H9 (cell line): ENCODE measurements around the gene NXN. TPM values are rescaled to one million over a fixed set of nuclear protein-coding genes. Genes with fewer than 3 reads are reported as not detected.

Source experiments
- DNase-seq: peaks from one replicate; pipeline ENCODE4 v3.0.0-alpha.2; 2017
- H2AFZ ChIP-seq: one replicate; pipeline ENCODE4 v1.6.1; 2013; ENCODE audit warnings: mild to moderate bottlenecking, low read length, control low read depth, moderate library complexity
- H2AK5ac ChIP-seq: 2 replicates; pipeline ENCODE4 v1.6.1; 2013; ENCODE audit warnings: low read length, control low read depth, mixed read lengths; ENCODE audit not compliant: insufficient read length
- H2BK120ac ChIP-seq: one replicate; pipeline ENCODE4 v1.6.1; 2013; ENCODE audit warnings: low read depth, mild to moderate bottlenecking, low read length, control low read depth, inconsistent platforms; ENCODE audit not compliant: poor library complexity, severe bottlenecking
- H2BK12ac ChIP-seq: 2 replicates; pipeline ENCODE4 v1.6.1; 2013; ENCODE audit warnings: low read length, control low read depth, mixed read lengths, low read depth; ENCODE audit not compliant: insufficient read length
- H2BK15ac ChIP-seq: 2 replicates; pipeline ENCODE4 v1.6.1; 2013; ENCODE audit warnings: low read depth, low read length, control low read depth
- H2BK20ac ChIP-seq: one replicate; pipeline ENCODE4 v1.6.1; 2013; ENCODE audit warnings: low read depth, mild to moderate bottlenecking, low read length, control low read depth, inconsistent platforms; ENCODE audit not compliant: poor library complexity, severe bottlenecking
- H2BK5ac ChIP-seq: 2 replicates; pipeline ENCODE4 v1.6.1; 2013; ENCODE audit warnings: low read length, control low read depth, mixed read lengths; ENCODE audit not compliant: insufficient read length
- H3K14ac ChIP-seq: 2 replicates; pipeline ENCODE4 v1.6.1; 2013; ENCODE audit warnings: low read length, control low read depth; ENCODE audit not compliant: insufficient read depth
- H3K18ac ChIP-seq: 2 replicates; pipeline ENCODE4 v1.6.1; 2013; ENCODE audit warnings: low read depth, mild to moderate bottlenecking, mixed read lengths, low read length, control low read depth; ENCODE audit not compliant: insufficient read length
- H3K23ac ChIP-seq: 2 replicates; pipeline ENCODE4 v1.6.1; 2013; ENCODE audit warnings: low read length, control low read depth, mixed read lengths, low read depth; ENCODE audit not compliant: insufficient read length
- H3K23me2 ChIP-seq: 2 replicates; pipeline ENCODE4 v1.6.1; 2013; ENCODE audit warnings: low read depth, mild to moderate bottlenecking, mixed read lengths, low read length, control low read depth; ENCODE audit not compliant: insufficient read length, poor library complexity, severe bottlenecking
- H3K27ac ChIP-seq: 2 replicates; pipeline ENCODE4 v1.5.1; 2013; ENCODE audit warnings: low read length, control low read depth, mixed read lengths, low read depth; ENCODE audit not compliant: insufficient read length
- H3K27me3 ChIP-seq: 2 replicates; pipeline ENCODE4 v1.6.1; 2013; ENCODE audit warnings: low read length, control low read depth, inconsistent platforms; ENCODE audit not compliant: insufficient read depth
- H3K4ac ChIP-seq: 2 replicates; pipeline ENCODE4 v1.6.1; 2013; ENCODE audit warnings: low read depth, mild to moderate bottlenecking, control low read depth, inconsistent platforms, low read length, moderate library complexity
- H3K4me1 ChIP-seq: 2 replicates; pipeline ENCODE4 v1.6.1; 2013; ENCODE audit warnings: low read length, control low read depth, inconsistent platforms; ENCODE audit not compliant: insufficient read depth
- H3K4me2 ChIP-seq: 2 replicates; pipeline ENCODE4 v1.6.1; 2013; ENCODE audit warnings: low read length, control low read depth, mixed read lengths; ENCODE audit not compliant: insufficient read length, insufficient read depth
- H3K56ac ChIP-seq: 2 replicates; pipeline ENCODE4 v1.6.1; 2013; ENCODE audit warnings: low read depth, mild to moderate bottlenecking, mixed read lengths, low read length, control low read depth; ENCODE audit not compliant: insufficient read length
- H3K79me1 ChIP-seq: 2 replicates; pipeline ENCODE4 v1.6.1; 2013; ENCODE audit warnings: low read depth, mild to moderate bottlenecking, moderate library complexity, low read length, control low read depth, inconsistent platforms; ENCODE audit not compliant: insufficient read depth, poor library complexity, severe bottlenecking
- H3K79me2 ChIP-seq: 2 replicates; pipeline ENCODE4 v1.6.1; 2013; ENCODE audit warnings: low read length, control low read depth, inconsistent platforms; ENCODE audit not compliant: insufficient read depth
- H3K9ac ChIP-seq: 2 replicates; pipeline ENCODE4 v1.6.1; 2013; ENCODE audit warnings: low read length, control low read depth, mixed read lengths; ENCODE audit not compliant: insufficient read length; ENCODE audit errors: extremely low read depth
- H3K9me3 ChIP-seq: one replicate; pipeline ENCODE4 v1.6.1; 2013; ENCODE audit warnings: low read depth, low read length, inconsistent platforms; ENCODE audit not compliant: control insufficient read depth
- H3T11ph ChIP-seq: one replicate; pipeline ENCODE4 v1.6.1; 2013; ENCODE audit warnings: mild to moderate bottlenecking, low read length, control low read depth, inconsistent platforms
- H4K20me1 ChIP-seq: one replicate; pipeline ENCODE4 v1.6.1; 2013; ENCODE audit not compliant: control insufficient read depth, insufficient read length, insufficient read depth
- H4K5ac ChIP-seq: 2 replicates; pipeline ENCODE4 v1.6.1; 2013; ENCODE audit warnings: low read depth, mild to moderate bottlenecking, mixed read lengths, low read length, control low read depth; ENCODE audit not compliant: insufficient read length
- H4K8ac ChIP-seq: replicated peaks from 2 replicates; pipeline ENCODE4 v1.6.1; 2013; ENCODE audit warnings: low read length, control low read depth, mixed read lengths, low read depth; ENCODE audit not compliant: insufficient read length
- H4K91ac ChIP-seq: 2 replicates; pipeline ENCODE4 v1.6.1; 2013; ENCODE audit warnings: low read depth, mild to moderate bottlenecking, moderate library complexity, mixed read lengths, low read length, control low read depth; ENCODE audit not compliant: insufficient read length
- H3K27ac Mint-ChIP-seq, 3 experiments: 2 replicates in 2 of 3; 3 replicates in 1 of 3; pipeline ENCODE4 v1.8.0; 2020 to 2021; ENCODE audit warnings: mixed read lengths in 3 of 3, mild to moderate bottlenecking in 1 of 3, moderate library complexity in 1 of 3
- H3K27me3 Mint-ChIP-seq: 2 replicates; pipeline ENCODE4 v1.8.0; 2021; ENCODE audit warnings: low read depth, mild to moderate bottlenecking, moderate library complexity, mixed read lengths
- H3K36me3 Mint-ChIP-seq, 3 experiments: 2 replicates in 2 of 3; 3 replicates in 1 of 3; pipeline ENCODE4 v1.8.0; 2020 to 2021; ENCODE audit warnings: low read depth in 3 of 3, mixed read lengths in 3 of 3; ENCODE audit not compliant: insufficient read depth in 1 of 3
- H3K4me1 Mint-ChIP-seq, 2 experiments: 2 replicates each; pipeline ENCODE4 v1.8.0; 2020; ENCODE audit warnings: mixed read lengths in 2 of 2
- H3K4me3 Mint-ChIP-seq, 2 experiments: 2 replicates in 1 of 2; 3 replicates in 1 of 2; pipeline ENCODE4 v1.8.0; 2020 to 2021; ENCODE audit warnings: mild to moderate bottlenecking in 2 of 2, mixed read lengths in 2 of 2, moderate library complexity in 1 of 2
- H3K9me3 Mint-ChIP-seq, 2 experiments: 2 replicates in 1 of 2; 3 replicates in 1 of 2; pipeline ENCODE4 v1.8.0; 2020; ENCODE audit warnings: mild to moderate bottlenecking in 2 of 2, mixed read lengths in 2 of 2, moderate library complexity in 1 of 2
- CTCF ChIP-seq: fragments of 200-600 bp; sonication (generic); conservative IDR thresholded peaks from 3 replicates; pipeline ENCODE4 v1.8.0; 2021; ENCODE audit warnings: antibody characterized with exemption, mild to moderate bottlenecking
- WGBS: extraction: QIAGEN DNeasy Blood & Tissue Kit; methylation state at CpG from one replicate; pipeline ENCODE4 v1.1.7; 2013; ENCODE audit warnings: missing lambda C conversion rate, low lambda C conversion rate, mixed read lengths; ENCODE audit not compliant: insufficient read length; ENCODE audit errors: extremely low coverage; 5-methylcytosine and 5-hydroxymethylcytosine counted together
- total RNA-seq: library from RNA; stranded (reverse); gene quantifications from 2 replicates; pipeline ENCODE4 v1.2.1, GENCODE V29; 2021

Gene NXN
- total RNA-seq, 1 experiment from 2014 or later: 93.6 TPM

- H2BK120ac ChIP-seq: no peak overlapping the region
- H2BK20ac ChIP-seq: no peak overlapping the region
- H4K5ac ChIP-seq: no peak overlapping the region
- no peaks in the 10 kb centered on the region for H3K27me3 Mint-ChIP-seq
- no CpG with 5 or more reads among the region's 18 CpGs for WGBS
- no peak overlapping the region for H4K91ac ChIP-seq
- no peak overlapping the region for H3K56ac ChIP-seq
- H3K27me3 ChIP-seq: peaks cover 3% of the 10 kb centered on the region; the same call in 1 of the 2 replicates
- H4K20me1 ChIP-seq: no peaks in the 10 kb centered on the region
- no peak overlapping the region for H3K9ac ChIP-seq
- H3K4me3 Mint-ChIP-seq: no peak overlapping the region
- H3K23ac ChIP-seq: no peak overlapping the region
- no peaks in the 10 kb centered on the region for H3K9me3 Mint-ChIP-seq
- no peak overlapping the region for H3K14ac ChIP-seq
- no peaks in the 10 kb centered on the region for H3K9me3 ChIP-seq
- peaks cover 13% of the 10 kb centered on the region for H3K79me1 ChIP-seq
- H2AK5ac ChIP-seq: no peak overlapping the region
- peaks cover 51 to 57% of the 10 kb centered on the region in 2 experiments for H3K4me1 Mint-ChIP-seq
- no peak overlapping the region for H2BK15ac ChIP-seq
- H3K36me3 Mint-ChIP-seq: peaks cover 0 to 3% (median 3%) of the 10 kb centered on the region in 3 experiments; a peak in 4 of 7 replicates
- no peak for TF ChIP-seq CTCF
- no peak overlapping the region for H2BK5ac ChIP-seq
- H3K18ac ChIP-seq: no peak overlapping the region
- no peak overlapping the region for H3K4me2 ChIP-seq
- H2BK12ac ChIP-seq: no peak overlapping the region
- no peak overlapping the region for H2AFZ ChIP-seq
- no peak overlapping the region for H3K27ac ChIP-seq
- H3K27ac Mint-ChIP-seq: no peak overlapping the region; a peak in 1 of 7 replicates
- H3K79me2 ChIP-seq: peaks cover 4% of the 10 kb centered on the region; the same call in 1 of the 2 replicates
- no peak overlapping the region for H3K4ac ChIP-seq
- no peak for DNase-seq
- peaks cover 5% of the 10 kb centered on the region; the same call in 1 of the 2 replicates for H3K4me1 ChIP-seq
- H3T11ph ChIP-seq: no peak overlapping the region
- H4K8ac ChIP-seq: no peak overlapping the region
- H3K23me2 ChIP-seq: no peaks in the 10 kb centered on the region
Observed at GRCh38 chr17:885971-886571, 93.5 kb downstream of the NXN start.
